Neural cell (in vitro differentiated cells): ENCODE results near the gene POLR1C. TPM values are rescaled to one million over a fixed set of nuclear protein-coding genes. Genes with fewer than 3 reads are reported as not detected.

Experiments
- H2AFZ ChIP-seq: fragments of 200-600, 300-800 bp; sonication (generic), shearing (Covaris generic); 2 replicates; pipeline ENCODE4 v1.6.0; 2014; ENCODE audit warnings: low read depth, mild to moderate bottlenecking, antibody characterized with exemption, low read length, moderate library complexity
- H3F3A ChIP-seq: fragments of 200-600 bp; shearing (Covaris generic); 2 replicates; pipeline ENCODE4 v1.6.1; 2016; ENCODE audit warnings: mild to moderate bottlenecking, moderate library complexity, mixed read lengths, antibody characterized with exemption, low read length; ENCODE audit not compliant: insufficient read depth, poor library complexity, severe bottlenecking
- H3K27ac ChIP-seq: fragments of 200-600, 300-800 bp; sonication (generic), shearing (Covaris generic); 2 replicates; pipeline ENCODE4 v1.5.1; 2014; ENCODE audit warnings: mild to moderate bottlenecking, low read length, moderate library complexity
- H3K27me3 ChIP-seq: fragments of 300-800, 200-600 bp; sonication (generic), shearing (Covaris generic); 2 replicates; pipeline ENCODE4 v1.6.0; 2014; ENCODE audit warnings: mild to moderate bottlenecking, low read depth, low read length, moderate library complexity; ENCODE audit not compliant: insufficient read depth
- H3K36me3 ChIP-seq: fragments of 300-800, 200-600 bp; sonication (generic), shearing (Covaris generic); 2 replicates; pipeline ENCODE4 v1.5.1; 2014; ENCODE audit warnings: mild to moderate bottlenecking, antibody characterized with exemption, low read length, moderate library complexity; ENCODE audit not compliant: insufficient read depth
- H3K4me2 ChIP-seq: fragments of 300-800, 200-600 bp; sonication (generic), shearing (Covaris generic); 2 replicates; pipeline ENCODE4 v1.6.0; 2014; ENCODE audit warnings: mild to moderate bottlenecking, low read length
- H3K4me3 ChIP-seq: fragments of 300-800, 200-600 bp; sonication (generic), shearing (Covaris generic); 2 replicates; pipeline ENCODE4 v1.5.1; 2014; ENCODE audit warnings: mild to moderate bottlenecking, low read length, moderate library complexity
- H3K79me2 ChIP-seq: fragments of 200-600 bp; shearing (Covaris generic); replicated peaks from 2 replicates; pipeline ENCODE4 v1.6.0; 2014; ENCODE audit warnings: mild to moderate bottlenecking, low read length, moderate library complexity; ENCODE audit not compliant: insufficient read depth
- H3K9ac ChIP-seq: fragments of 300-800, 200-600 bp; sonication (generic), shearing (Covaris generic); 2 replicates; pipeline ENCODE4 v1.6.1; 2016; ENCODE audit warnings: mild to moderate bottlenecking, low read length, mixed read lengths
- H3K9me2 ChIP-seq: fragments of 200-600 bp; shearing (Covaris generic); 2 replicates; pipeline ENCODE4 v1.6.1; 2016; ENCODE audit warnings: mild to moderate bottlenecking, low read length, mixed read lengths; ENCODE audit not compliant: insufficient read depth
- H3K9me3 ChIP-seq: fragments of 200-600, 300-800 bp; sonication (generic), shearing (Covaris generic); 2 replicates; pipeline ENCODE4 v1.6.1; 2016; ENCODE audit warnings: mild to moderate bottlenecking, mixed run types, low read length, moderate library complexity, mixed read lengths
- H4K20me1 ChIP-seq: fragments of 200-600 bp; shearing (Covaris generic); 2 replicates; pipeline ENCODE4 v1.6.1; 2016; ENCODE audit warnings: mild to moderate bottlenecking, mixed run types; ENCODE audit not compliant: insufficient read depth
- CTCF ChIP-seq: fragments of 450-650 bp; IDR thresholded peaks from 2 replicates; pipeline ENCODE4 v1.5.1; 2014; ENCODE audit warnings: antibody characterized with exemption, mild to moderate bottlenecking, moderate library complexity; ENCODE audit not compliant: poor library complexity, severe bottlenecking
- EP300 ChIP-seq: fragments of 450-650 bp; conservative IDR thresholded peaks from 2 replicates; pipeline ENCODE4 v1.6.1; 2014; ENCODE audit warnings: antibody characterized with exemption, mild to moderate bottlenecking, moderate library complexity; ENCODE audit not compliant: poor library complexity, severe bottlenecking
- EZH2 ChIP-seq: fragments of 200-600, 300-800 bp; shearing (Covaris generic), sonication (generic); IDR thresholded peaks from 2 replicates; pipeline ENCODE4 v1.6.1; 2014; ENCODE audit warnings: antibody characterized with exemption, low read length, borderline replicate concordance, mild to moderate bottlenecking; ENCODE audit not compliant: insufficient read depth, poor library complexity, severe bottlenecking
- MXI1 ChIP-seq: fragments of 450-650 bp; conservative IDR thresholded peaks from 2 replicates; pipeline ENCODE4 v1.6.1; 2014; ENCODE audit warnings: antibody characterized with exemption, mild to moderate bottlenecking; ENCODE audit not compliant: poor library complexity, severe bottlenecking
- POLR2AphosphoS5 ChIP-seq: IDR thresholded peaks from 2 replicates; pipeline ENCODE4 v1.6.1; 2012
- RAD21 ChIP-seq: fragments of 450-650 bp; conservative IDR thresholded peaks from 2 replicates; pipeline ENCODE4 v1.6.1; 2014; ENCODE audit warnings: antibody characterized with exemption, mild to moderate bottlenecking, moderate library complexity
- REST ChIP-seq: IDR thresholded peaks from 2 replicates; pipeline ENCODE4 v1.6.1; 2012; ENCODE audit warnings: borderline replicate concordance
- SMC3 ChIP-seq: fragments of 450-650 bp; conservative IDR thresholded peaks from 2 replicates; pipeline ENCODE4 v1.6.1; 2014; ENCODE audit warnings: antibody characterized with exemption, mild to moderate bottlenecking, moderate library complexity; ENCODE audit not compliant: poor library complexity
- TAF1 ChIP-seq: IDR thresholded peaks from 2 replicates; pipeline ENCODE4 v1.6.1; 2012; ENCODE audit warnings: low read depth
- polyA plus RNA-seq: library from polyadenylated mRNA; depleted of rRNA; stranded (reverse); fragments of >200 nt; gene quantifications from 2 replicates; pipeline ENCODE4 v1.2.3, GENCODE V29; 2014

Gene POLR1C
- polyA plus RNA-seq, 1 donor from 2014 or later: 88.7 TPM

- Histone ChIP-seq H4K20me1 (no peaks in the 10 kb centered on the region), H3K4me2 (no peak overlapping the region), H3K9ac (no peak overlapping the region)
Measured at GRCh38 chr6:43481075-43481474, 35.8 kb upstream of the POLR1C start.

GRCh38 chr6:43481591-43482236, 35.2 kb upstream of the POLR1C start:
- H3K4me2 ChIP-seq: no peak overlapping the region

More at GRCh38 chr6:43481075-43481474, 35.8 kb upstream of the POLR1C start:
- no peak for TF ChIP-seq TAF1
- TF ChIP-seq CTCF: no peak
- TF ChIP-seq MXI1: no peak
- TF ChIP-seq RAD21: no peak
- Histone ChIP-seq H3K4me3 (no peak overlapping the region), H3K27me3 (no peaks in the 10 kb centered on the region), H3K36me3 (no peaks in the 10 kb centered on the region), H3F3A (no peaks in the 10 kb centered on the region), H3K79me2 (peaks cover 35% of the 10 kb centered on the region), H3K9me3 (no peaks in the 10 kb centered on the region), H3K27ac (no peak overlapping the region), H2AFZ (no peak overlapping the region), H3K9me2 (no peaks in the 10 kb centered on the region)

More at GRCh38 chr6:43481591-43482236, 35.2 kb upstream of the POLR1C start:
- H3K27ac ChIP-seq: no peak overlapping the region
- no peak overlapping the region for H3K4me3 ChIP-seq
- no peaks in the 10 kb centered on the region for H3K9me3 ChIP-seq
- H2AFZ ChIP-seq: no peak overlapping the region
- no peaks in the 10 kb centered on the region for H4K20me1 ChIP-seq
- H3K36me3 ChIP-seq: no peaks in the 10 kb centered on the region
- H3K9ac ChIP-seq: no peak overlapping the region
- H3K27me3 ChIP-seq: no peaks in the 10 kb centered on the region
- peaks cover 35% of the 10 kb centered on the region for H3K79me2 ChIP-seq
- H3F3A ChIP-seq: no peaks in the 10 kb centered on the region
- TF ChIP-seq EZH2 (no peak), MXI1 (no peak), POLR2AphosphoS5 (no peak), SMC3 (no peak), TAF1 (no peak), EP300 (no peak), REST (no peak), CTCF (no peak), RAD21 (no peak)
- H3K9me2 ChIP-seq: no peaks in the 10 kb centered on the region
